ENCODE results near the gene DOCK3.
"Not testable (repeated sequence)": the region's sequence is repeated elsewhere in the genome, so short reads cannot be mapped to it uniquely, and the experiment has no call there.

The DOCK3 gene

DNA sequence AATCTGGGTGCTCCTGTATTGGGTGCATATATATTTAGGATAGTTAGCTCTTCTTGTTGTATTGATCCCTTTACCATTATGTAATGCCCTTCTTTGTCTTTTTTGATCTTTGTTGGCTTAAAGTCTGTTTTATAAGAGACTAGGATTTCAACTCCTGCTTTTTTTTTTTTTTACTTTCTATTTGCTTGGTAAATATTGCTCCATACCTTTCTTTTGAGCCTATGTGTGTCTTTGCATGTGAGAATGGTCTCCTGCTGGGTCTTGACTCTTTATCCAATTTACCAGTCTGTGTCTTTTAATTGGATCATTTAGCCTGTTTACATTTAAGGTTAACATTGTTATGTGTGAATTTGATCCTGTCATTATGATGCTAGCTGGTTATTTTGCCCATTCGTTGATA is 420.1 kb downstream of the DOCK3 start:
- not testable (repeated sequence) for DNase-seq (ENCODE audit: low read depth in 3 of 3)

- no peak for DNase-seq (ENCODE audit: low read depth in 3 of 3)
These were observed 425.2 kb downstream of the DOCK3 start for GRCh38 chr3:51099794-51100535.

GRCh38 chr3:51100536-51100851 is 425.8 kb downstream of the DOCK3 start:
- no peak for DNase-seq (ENCODE audit: low read depth in 3 of 3)

- DNase-seq (ENCODE audit: low read depth in 3 of 3) = no peak
These were observed 427.7 kb downstream of the DOCK3 start for GRCh38 chr3:51102396-51102795.

GRCh38 chr3:51106242-51106876 is 431.6 kb downstream of the DOCK3 start:
- DNase-seq (ENCODE audit: low read depth in 3 of 3) = no peak

DNA sequence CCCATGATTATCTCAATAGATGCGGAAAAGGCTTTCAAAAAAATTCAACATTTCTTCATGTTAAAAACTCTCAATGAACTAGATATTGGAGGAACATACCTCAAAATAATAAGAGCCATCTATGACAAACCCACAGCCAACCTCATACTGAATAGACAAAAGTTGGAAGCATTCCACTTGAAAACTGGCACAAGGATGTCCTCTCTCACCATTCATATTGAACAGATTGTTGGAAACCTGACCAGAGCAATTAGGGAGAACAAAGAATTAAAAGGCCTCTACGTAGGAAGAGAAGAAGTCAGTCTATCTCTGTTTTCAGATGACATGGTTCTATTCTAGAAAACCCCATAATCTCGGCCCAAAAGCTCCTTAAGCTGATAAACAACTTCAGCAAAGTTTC is 435.9 kb downstream of the DOCK3 start:
- no peak for DNase-seq (ENCODE audit: low read depth in 3 of 3)

GRCh38 chr3:51122944-51123343 is 448.2 kb downstream of the DOCK3 start:
- DNase-seq (ENCODE audit: low read depth in 3 of 3) = no peak

GRCh38 chr3:51123531-51123930 is 448.8 kb downstream of the DOCK3 start:
- no peak for DNase-seq (ENCODE audit: low read depth in 3 of 3)

DNA sequence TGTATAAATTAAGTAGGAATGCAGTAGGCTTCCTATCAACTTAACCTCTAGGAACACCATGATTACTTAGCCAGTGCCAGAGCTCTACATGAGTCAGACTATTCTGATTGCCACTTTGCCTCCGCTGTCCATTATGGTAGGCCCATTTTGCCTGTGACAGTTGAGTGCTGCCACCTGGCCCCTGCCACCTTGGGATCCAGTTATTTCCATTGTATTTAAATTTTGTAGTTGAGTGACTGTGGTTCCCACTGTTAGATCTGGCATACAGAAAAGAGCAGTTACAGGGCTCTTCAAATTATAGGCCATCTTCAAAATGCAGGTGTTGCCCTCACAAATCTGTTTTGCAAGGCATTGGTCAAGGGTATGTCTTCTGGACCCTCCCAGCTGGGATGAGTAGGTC is 456.9 kb downstream of the DOCK3 start:
- not testable (repeated sequence) for DNase-seq (ENCODE audit: low read depth in 3 of 3)

- no peak for DNase-seq (ENCODE audit: low read depth in 3 of 3)
These were observed 463.0 kb downstream of the DOCK3 start for GRCh38 chr3:51137715-51138114.

DNA sequence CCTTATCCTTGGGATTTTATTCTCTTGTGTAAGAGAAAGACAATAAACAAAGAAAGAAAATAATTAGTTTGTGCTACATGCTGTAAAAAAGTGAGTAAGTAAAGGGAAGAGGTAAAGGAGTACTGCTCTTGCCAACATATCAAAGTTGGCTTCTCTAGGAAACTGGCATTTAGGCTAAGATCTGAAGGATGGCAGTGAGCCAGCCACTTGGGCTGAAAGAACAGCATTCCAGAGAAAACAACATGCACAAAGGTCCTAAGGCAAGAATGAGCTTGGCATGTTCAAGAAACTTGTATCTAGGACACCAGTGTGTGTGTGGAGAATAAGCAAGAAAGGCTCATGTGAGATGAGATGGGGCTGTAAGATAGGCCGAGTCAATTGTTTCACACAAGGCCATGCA is 464.9 kb downstream of the DOCK3 start:
- no peak for DNase-seq (ENCODE audit: low read depth in 3 of 3)

DNA sequence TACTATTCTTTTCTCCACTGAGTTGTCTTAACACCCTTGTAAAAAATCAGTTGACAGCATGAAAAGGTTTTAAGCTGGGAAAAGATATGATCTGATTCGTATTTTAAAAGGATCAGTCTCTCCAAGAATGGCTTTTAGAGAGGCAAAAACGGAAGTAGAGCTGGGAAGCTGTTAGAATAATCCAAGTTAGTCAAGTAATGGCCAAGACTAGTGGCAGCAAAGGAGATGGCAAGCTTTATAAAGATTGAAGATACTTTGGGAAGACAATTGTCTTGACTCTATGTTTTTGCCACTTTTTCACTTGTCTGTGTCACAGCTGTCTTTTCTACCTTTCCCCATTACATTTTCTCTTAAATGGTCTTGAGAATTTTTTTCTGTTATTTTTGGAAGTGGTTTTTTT is 466.8 kb downstream of the DOCK3 start:
- DNase-seq (ENCODE audit: low read depth in 3 of 3) = no peak

DNA sequence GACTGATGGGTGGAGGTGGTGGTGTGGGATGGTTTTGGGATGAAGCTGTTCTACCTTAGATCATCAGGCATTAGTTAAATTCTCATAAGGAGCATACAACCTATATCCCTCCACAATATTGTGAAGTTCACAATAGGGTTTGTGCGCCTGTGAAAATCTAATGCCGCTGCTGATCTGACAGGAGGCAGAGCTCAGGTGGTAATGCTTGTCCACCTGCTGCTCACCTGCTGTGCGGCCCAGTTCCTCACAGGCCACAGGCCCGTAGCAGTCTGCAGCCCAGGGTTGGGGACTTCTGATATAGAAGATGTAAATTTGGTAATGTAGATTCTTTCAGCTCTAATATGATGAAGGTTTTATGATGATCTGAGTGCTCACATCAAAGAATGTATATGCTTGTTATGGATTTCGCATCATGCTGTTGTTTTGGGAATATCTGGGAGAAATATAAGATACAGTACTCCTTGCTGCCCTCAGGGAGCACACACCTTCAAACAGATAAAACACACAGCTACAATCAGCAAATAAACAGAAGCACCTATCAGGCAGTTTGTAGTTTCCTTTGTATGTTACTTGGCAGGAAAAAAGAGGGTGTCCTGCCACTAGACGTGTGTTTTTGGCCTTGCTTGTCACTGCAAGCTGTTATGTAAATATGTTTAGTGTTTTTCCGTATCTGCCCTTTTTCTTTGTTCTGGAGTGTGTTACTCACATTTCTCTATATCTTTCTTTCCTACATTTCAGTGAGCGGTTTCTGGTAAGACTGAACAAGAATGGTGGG is 471.3 kb downstream of the DOCK3 start:
- DNase-seq (ENCODE audit: low read depth in 3 of 3) = no peak

- DNase-seq (ENCODE audit: low read depth in 3 of 3) = no peak
These were observed 472.1 kb downstream of the DOCK3 start for GRCh38 chr3:51146781-51147180.

GRCh38 chr3:51156147-51156546 is 481.4 kb downstream of the DOCK3 start:
- no peak for DNase-seq (ENCODE audit: low read depth in 3 of 3)

- DNase-seq (ENCODE audit: low read depth in 3 of 3) = no peak
These were observed 488.3 kb downstream of the DOCK3 start for GRCh38 chr3:51163051-51163450.

DNA sequence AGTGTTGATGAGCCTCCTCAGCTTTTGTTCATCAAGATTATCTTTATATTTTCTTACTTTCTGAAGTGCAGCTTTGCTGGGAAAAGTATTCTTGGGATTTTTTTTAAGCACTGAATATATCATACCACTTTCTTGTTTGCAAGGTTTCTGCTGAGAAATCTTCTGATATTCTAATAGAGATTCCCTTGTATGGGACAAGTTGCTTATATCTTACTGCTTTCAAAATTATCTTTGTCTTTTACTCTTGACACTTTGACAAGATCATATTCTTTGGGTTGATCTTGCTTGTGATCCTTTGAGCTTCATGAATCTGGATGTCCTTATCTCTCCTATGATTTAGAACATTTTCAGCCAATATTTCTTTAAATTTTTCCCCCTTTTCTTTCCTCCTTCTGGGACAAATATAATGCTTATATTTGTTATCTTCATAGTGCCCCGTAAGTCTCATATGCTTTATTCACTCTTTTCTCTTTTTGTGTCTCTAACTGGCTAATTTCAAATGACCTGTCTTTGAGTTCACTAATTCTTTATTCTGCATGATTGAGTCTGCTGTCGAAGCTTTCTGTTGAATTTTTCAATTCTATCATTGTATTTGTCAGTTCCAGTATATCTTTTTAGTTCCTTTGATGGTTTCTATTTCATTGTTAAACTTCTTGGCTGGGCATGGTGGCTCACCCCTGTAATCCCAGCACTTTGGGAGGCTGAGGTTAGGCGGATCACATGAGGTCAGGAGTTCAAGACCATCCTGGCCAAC is 499.0 kb downstream of the DOCK3 start:
- no peak for DNase-seq (ENCODE audit: low read depth in 3 of 3)

- DNase-seq (ENCODE audit: low read depth in 3 of 3) = no peak
These were observed 502.2 kb downstream of the DOCK3 start for GRCh38 chr3:51176923-51177322.

GRCh38 chr3:51186446-51186845 is 511.7 kb downstream of the DOCK3 start:
- not testable (repeated sequence) for DNase-seq (ENCODE audit: low read depth in 3 of 3)

DNA sequence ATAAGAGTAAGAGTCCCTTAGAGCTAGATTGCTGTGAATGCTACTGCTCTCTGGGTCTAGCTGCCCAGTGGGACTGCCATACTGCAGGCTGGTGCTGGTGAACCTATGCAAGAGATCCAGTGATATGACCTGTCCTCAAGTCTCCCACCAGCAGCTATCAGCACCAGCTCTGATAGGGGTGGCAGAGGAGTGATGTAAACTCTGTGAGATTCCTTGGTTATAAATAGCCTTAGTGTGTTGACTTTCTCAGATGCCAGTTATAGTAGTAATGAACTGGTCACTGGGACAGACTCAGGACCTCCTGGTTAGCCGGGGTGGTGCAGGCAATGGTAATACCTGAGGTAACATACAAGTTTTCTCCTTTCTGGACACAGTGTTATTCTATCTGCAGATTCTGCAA is 515.5 kb downstream of the DOCK3 start:
- DNase-seq (ENCODE audit: low read depth in 3 of 3) = no peak

DNA sequence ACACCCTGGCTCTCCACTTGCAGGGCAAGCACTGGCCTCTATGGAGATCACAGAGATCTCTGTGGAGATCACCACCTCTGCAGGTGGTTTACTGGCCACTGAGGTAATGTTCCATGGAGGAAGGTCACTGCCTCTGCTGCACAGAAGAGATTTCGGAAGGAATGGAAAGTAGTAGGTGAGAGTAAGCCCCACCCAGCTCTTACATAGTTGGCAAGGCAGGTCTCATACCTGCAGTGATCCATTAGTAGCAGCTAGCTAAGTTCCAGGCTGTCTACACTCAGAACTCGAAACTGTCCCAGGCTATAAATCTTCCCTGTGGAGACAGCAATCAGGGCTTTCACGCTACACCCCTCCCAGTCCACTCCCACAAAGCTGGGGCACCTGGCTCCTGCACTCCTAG is 516.1 kb downstream of the DOCK3 start:
- DNase-seq (ENCODE audit: low read depth in 3 of 3) = no peak

GRCh38 chr3:51191768-51192167 is 517.0 kb downstream of the DOCK3 start:
- no peak for DNase-seq (ENCODE audit: low read depth in 3 of 3)
